Activated CD8-positive, alpha-beta T cell treated with anti-CD3 and anti-CD28 coated beads for 36 hours (primary cell): ENCODE measurements around the gene PRKACA. TPM values are rescaled to one million over a fixed set of nuclear protein-coding genes. Genes with fewer than 3 reads are reported as not detected.

Source experiments
- ATAC-seq: fragments of 200-7000 bp; cut with Tn5 transposase; one replicate; pipeline ENCODE4 v1.10.0; 2021; ENCODE audit warnings: mild to moderate bottlenecking, moderate library complexity
- CTCF ChIA-PET: fragments of 350-600 bp; sonication (Branson Sonifier 250); formaldehyde crosslinking; loops from one replicate; lab custom pipeline; 2021; ENCODE audit warnings: antibody characterized with exemption; lab: Charles Lee
- POLR2A ChIA-PET: fragments of 350-600 bp; sonication (Branson Sonifier 250); formaldehyde crosslinking; loops from one replicate; lab custom pipeline; 2021; ENCODE audit warnings: antibody characterized with exemption; lab: Charles Lee
- DNase-seq: peaks from one replicate; pipeline ENCODE4 v3.0.0-alpha.2; 2020
- H3K27ac Mint-ChIP-seq: one replicate; pipeline ENCODE4 v1.8.0; 2021; ENCODE audit warnings: mild to moderate bottlenecking, mixed read lengths
- H3K27me3 Mint-ChIP-seq: one replicate; pipeline ENCODE4 v1.8.0; 2021; ENCODE audit warnings: mixed read lengths
- H3K36me3 Mint-ChIP-seq: one replicate; pipeline ENCODE4 v1.8.0; 2021; ENCODE audit warnings: low read depth, mixed read lengths
- H3K4me1 Mint-ChIP-seq: one replicate; pipeline ENCODE4 v1.8.0; 2021; ENCODE audit warnings: low read depth, mixed read lengths
- H3K4me3 Mint-ChIP-seq: one replicate; pipeline ENCODE4 v1.8.0; 2021; ENCODE audit warnings: mild to moderate bottlenecking, moderate library complexity, mixed read lengths
- H3K9me3 Mint-ChIP-seq: one replicate; pipeline ENCODE4 v1.8.0; 2021; ENCODE audit warnings: mixed read lengths
- intact Hi-C: fragments of 100-400 bp; cut with micrococcal nuclease; formaldehyde crosslinking; loops from one replicate; pipeline ENCODE4 v1.10.0; 2022
- total RNA-seq, 2 experiments: library from RNA; stranded (reverse); gene quantifications; one replicate each; pipeline ENCODE4 v1.2.3, GENCODE V29; 2021
- TF ChIP-seq, protein P1 (sequence below): fragments of 200-600 bp; IDR thresholded peaks from one replicate; pipeline ENCODE4 v1.8.0; 2022; ENCODE audit warnings: antibody characterized with exemption, mild to moderate bottlenecking

Gene PRKACA
- total RNA-seq, 2 experiments from 2014 or later, result 61.0 to 61.5 TPM

DNA sequence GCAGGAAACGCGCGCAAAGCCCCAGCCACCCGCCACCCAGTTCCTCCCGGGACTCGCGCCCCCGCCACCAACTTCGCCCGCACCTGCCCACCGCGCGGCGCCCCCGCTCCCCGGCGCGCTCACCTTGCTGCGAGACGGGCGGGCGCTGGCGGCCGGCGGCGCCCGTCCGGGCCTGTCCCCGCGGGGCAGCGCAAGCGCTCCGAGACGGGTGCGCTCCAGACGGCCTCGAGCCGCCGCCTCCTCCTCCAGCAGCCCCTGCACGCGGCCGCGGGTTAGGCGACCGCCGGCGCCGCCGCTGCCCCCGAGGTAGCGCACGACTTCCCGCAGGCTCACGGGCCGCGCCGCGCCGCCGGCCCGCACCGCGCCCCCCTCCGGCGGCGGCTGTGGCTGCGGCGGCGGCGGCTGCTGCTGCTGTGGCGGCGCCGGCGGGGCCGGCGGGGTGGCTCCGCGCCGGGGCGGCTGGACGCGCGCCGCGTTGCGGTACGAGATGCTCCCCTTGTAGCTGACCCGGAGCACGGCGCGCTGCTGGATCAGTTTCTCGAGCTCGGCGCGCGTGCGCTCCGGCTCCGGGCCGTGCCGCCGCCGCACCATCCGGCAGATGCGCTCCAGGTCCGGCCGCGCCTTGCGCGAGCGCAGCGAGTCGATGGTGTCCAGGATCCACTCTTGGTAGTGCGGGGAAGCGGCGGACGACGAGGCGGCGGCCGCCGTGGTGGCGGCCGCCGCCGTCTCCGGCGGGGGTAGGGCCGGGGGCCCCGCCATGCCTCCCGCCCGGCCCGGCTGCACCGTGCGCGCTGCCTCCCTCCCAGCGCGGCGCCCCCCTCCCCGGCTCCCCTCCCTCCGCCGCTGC lies 27.7 kb downstream of the PRKACA start:
- Mint-ChIP-seq H3K27ac (peak overlapping the region; percentile 75), H3K36me3 (peaks cover 37% of the 10 kb centered on the region), H3K4me1 (peaks cover 16% of the 10 kb centered on the region), H3K4me3 (peak overlapping the region; percentile 77), H3K9me3 (peaks cover 11% of the 10 kb centered on the region), H3K27me3 (no peaks in the 10 kb centered on the region)
- TF ChIP-seq, protein P1, sequence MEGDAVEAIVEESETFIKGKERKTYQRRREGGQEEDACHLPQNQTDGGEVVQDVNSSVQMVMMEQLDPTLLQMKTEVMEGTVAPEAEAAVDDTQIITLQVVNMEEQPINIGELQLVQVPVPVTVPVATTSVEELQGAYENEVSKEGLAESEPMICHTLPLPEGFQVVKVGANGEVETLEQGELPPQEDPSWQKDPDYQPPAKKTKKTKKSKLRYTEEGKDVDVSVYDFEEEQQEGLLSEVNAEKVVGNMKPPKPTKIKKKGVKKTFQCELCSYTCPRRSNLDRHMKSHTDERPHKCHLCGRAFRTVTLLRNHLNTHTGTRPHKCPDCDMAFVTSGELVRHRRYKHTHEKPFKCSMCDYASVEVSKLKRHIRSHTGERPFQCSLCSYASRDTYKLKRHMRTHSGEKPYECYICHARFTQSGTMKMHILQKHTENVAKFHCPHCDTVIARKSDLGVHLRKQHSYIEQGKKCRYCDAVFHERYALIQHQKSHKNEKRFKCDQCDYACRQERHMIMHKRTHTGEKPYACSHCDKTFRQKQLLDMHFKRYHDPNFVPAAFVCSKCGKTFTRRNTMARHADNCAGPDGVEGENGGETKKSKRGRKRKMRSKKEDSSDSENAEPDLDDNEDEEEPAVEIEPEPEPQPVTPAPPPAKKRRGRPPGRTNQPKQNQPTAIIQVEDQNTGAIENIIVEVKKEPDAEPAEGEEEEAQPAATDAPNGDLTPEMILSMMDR, result no peak
- peak; percentile 64 for DNase-seq
- POLR2A ChIA-PET, result interaction anchor here (0.9 to 2.5 kb wide), 3 partner anchors 13 to 24 kb away, joined by 3 to 9 read pairs (median 3); no protein-coding TSS in a partner anchor
- no peak for ATAC-seq
- intact Hi-C loops, result no loop called here
- CTCF ChIA-PET, result interaction anchor here (0.6 to 4.3 kb wide), 4 partner anchors 17 to 228 kb away, joined by 3 to 16 read pairs (median 3); partner anchors contain the start of genes ASF1B and MISP3

DNA sequence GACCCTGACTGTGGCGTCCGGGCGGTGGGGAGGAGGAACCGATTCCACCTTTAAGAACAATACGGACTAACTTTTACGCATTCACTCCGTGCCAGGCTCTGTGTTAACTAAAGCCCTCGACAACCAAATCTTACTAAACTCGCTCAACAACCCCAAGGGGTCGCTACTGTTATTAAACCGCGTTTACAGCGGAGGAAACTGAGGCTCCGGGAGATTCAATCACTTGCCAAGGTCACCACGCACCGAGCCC lies 28.2 kb downstream of the PRKACA start:
- no peak for ATAC-seq
- peaks cover 33% of the 10 kb centered on the region for H3K36me3 Mint-ChIP-seq
- intact Hi-C loops, result no loop called here
- no peaks in the 10 kb centered on the region for H3K27me3 Mint-ChIP-seq
- peaks cover 11% of the 10 kb centered on the region for H3K9me3 Mint-ChIP-seq
- H3K4me1 Mint-ChIP-seq, result peaks cover 16% of the 10 kb centered on the region
- ChIA-PET CTCF (interaction anchor here (1.0 to 4.3 kb wide), 3 partner anchors 17 to 227 kb away, joined by 3 to 16 read pairs (median 3); partner anchors contain the start of genes ASF1B and MISP3), POLR2A (interaction anchor here (0.9 to 2.5 kb wide), 2 partner anchors 12 to 24 kb away, joined by 3 to 9 read pairs; no protein-coding TSS in a partner anchor)
- H3K4me3 Mint-ChIP-seq, result peak overlapping the region; percentile 77
- H3K27ac Mint-ChIP-seq, result peak overlapping the region; percentile 75
- DNase-seq, result no peak
- TF ChIP-seq, protein P1, result peak; percentile 51

DNA sequence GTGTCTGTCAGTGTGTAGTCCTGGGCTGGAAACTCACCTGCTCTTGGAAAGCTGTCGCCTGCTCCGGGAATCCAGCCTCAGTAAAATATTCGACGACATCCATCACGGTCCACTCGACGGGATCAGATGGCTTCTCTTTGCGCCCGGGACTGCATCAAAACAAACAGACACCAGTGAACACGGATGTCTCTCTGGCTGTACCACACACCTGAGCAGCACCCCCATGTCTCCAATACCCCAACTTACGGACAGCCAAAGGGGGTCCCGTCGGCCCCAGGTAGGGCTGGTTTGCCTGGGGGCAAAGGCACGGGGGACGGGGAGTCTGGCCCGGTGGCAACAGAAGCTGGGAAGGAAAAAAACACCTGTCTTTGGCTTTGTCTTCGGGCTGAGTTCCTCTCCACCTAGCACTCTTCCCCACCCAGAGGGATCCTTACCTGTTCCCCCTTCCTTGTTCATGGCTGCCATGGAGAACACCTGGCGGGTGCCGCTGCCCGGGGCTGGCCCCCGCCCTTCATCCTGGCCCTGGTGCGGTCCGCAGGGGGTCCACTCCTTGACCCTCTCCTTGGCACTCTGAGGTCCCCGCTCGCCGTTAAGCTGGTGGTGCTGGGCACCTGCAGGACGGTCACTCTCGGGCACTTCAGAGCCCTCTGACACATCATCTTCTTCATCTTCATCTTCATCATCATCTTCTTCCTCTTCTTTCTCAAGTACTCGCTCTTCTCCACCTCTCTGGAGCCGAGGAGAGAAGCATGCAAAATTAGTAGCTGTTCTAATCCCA lies 28.7 kb downstream of the PRKACA start:
- no peaks in the 10 kb centered on the region for H3K27me3 Mint-ChIP-seq
- H3K4me3 Mint-ChIP-seq, result peak overlapping the region; percentile 77
- H3K4me1 Mint-ChIP-seq, result peaks cover 16% of the 10 kb centered on the region
- intact Hi-C loops, result no loop called here
- ATAC-seq (no peak), DNase-seq (no peak)
- peak overlapping the region; percentile 75 for H3K27ac Mint-ChIP-seq
- TF ChIP-seq, protein P1, result no peak
- CTCF ChIA-PET, result interaction anchor here (1.0 to 4.3 kb wide), 3 partner anchors 16 to 227 kb away, joined by 3 to 16 read pairs (median 3); partner anchors contain the start of genes ASF1B and MISP3
- peaks cover 11% of the 10 kb centered on the region for H3K9me3 Mint-ChIP-seq
- POLR2A ChIA-PET, result interaction anchor here (0.9 to 2.5 kb wide), 2 partner anchors 12 to 25 kb away, joined by 3 to 9 read pairs; no protein-coding TSS in a partner anchor
- H3K36me3 Mint-ChIP-seq, result peaks cover 33% of the 10 kb centered on the region

DNA sequence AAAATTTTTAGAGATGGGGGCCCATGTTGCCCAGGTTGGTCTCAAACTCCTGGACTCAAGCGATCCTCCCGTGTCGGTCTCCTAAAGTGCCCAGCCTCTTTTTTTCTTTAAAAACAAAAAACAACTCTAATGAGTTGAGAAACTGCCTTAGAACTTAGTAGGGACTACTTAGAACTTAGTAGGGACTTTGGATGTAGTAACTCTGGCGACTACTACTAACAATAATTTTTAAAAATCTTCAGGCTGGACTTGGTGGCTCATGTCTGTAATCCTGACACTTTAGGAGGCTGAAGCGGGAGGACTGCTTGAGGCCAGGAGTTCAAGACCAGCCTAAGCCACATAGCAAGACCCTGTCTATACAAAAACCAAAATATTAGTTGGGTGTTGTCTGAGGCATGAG lies 31.5 kb downstream of the PRKACA start:
- intact Hi-C loops, result no loop called here
- POLR2A ChIA-PET, result no interaction called here
- H3K4me3 Mint-ChIP-seq, result no peak overlapping the region

More for the DNA sequence above, 31.5 kb downstream of the PRKACA start:
- Mint-ChIP-seq H3K27me3 (no peaks in the 10 kb centered on the region), H3K4me1 (peaks cover 11% of the 10 kb centered on the region), H3K27ac (no peak overlapping the region), H3K36me3 (peaks cover 21% of the 10 kb centered on the region), H3K9me3 (no peaks in the 10 kb centered on the region)
- TF ChIP-seq, protein P1, result no peak
- CTCF ChIA-PET, result interaction anchor here (0.5 to 4.3 kb wide), 2 partner anchors 14 to 49 kb away, joined by 3 to 16 read pairs; partner anchors contain the start of gene MISP3
- no peak for DNase-seq
- ATAC-seq, result no peak
